Measurements from ENCODE around the gene SLC25A11. TPM values are rescaled to one million over a fixed set of nuclear protein-coding genes. Genes with fewer than 3 reads are reported as not detected.

Gene SLC25A11
- total RNA-seq, 1 donor from 2014 or later, result 72.2 TPM

DNA sequence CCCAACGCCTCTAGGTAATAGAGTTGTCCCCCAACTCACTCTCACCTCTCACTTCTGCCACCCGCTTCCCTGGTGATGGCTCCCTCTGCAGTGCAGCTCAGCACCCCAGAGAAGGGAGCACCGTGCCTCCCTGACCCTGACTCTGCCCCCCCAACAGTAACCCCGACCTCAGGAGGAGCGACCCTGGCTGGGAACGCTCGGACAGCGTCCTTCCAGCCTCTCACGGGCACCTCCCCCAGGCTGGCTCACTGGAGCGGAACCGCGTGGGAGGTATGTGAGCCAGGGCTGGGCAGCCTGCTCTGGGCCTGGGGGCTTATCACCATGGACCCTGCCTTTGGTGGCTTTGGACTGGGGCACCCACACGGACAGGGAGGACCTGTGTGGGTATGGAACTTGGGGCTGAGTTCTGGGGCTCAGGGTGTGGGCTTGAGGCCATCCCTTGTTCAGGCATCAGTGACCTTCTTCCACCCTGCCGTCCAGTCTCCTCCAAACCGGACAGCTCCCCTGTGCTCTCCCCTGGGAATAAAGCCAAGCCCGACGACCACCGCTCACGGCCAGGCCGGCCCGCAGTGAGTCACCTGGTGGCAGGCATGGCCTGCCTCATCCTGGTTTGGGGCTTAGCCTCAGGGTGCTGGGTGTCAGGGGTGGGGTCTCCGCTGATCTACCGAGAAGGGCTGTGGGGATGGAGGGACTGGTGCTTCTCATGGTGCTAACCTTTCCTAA lies 47.2 kb downstream of the SLC25A11 start:
- TF ChIP-seq CTCF (IDR thresholded peaks at IDR 0.05; ENCODE audit: partially characterized antibody, unreplicated experiment), result no peak
- Mint-ChIP-seq H3K9me3 (ENCODE audit: unreplicated experiment) (peaks cover 3% of the 10 kb centered on the region), H3K4me3 (ENCODE audit: unreplicated experiment) (no peak overlapping the region), H3K27ac (ENCODE audit: unreplicated experiment) (no peak overlapping the region), H3K27me3 (ENCODE audit: unreplicated experiment) (peaks cover 7% of the 10 kb centered on the region), H3K36me3 (ENCODE audit: unreplicated experiment) (no peaks in the 10 kb centered on the region), H3K4me1 (ENCODE audit: low read depth, unreplicated experiment) (peaks cover 4% of the 10 kb centered on the region)
- no peak for DNase-seq

GRCh38 chr17:4891411-4892410 lies 48.1 kb downstream of the SLC25A11 start:
- TF ChIP-seq CTCF (IDR thresholded peaks at IDR 0.05; ENCODE audit: partially characterized antibody, unreplicated experiment), result no peak
- Mint-ChIP-seq H3K36me3 (ENCODE audit: unreplicated experiment) (no peaks in the 10 kb centered on the region), H3K27ac (ENCODE audit: unreplicated experiment) (no peak overlapping the region), H3K4me3 (ENCODE audit: unreplicated experiment) (no peak overlapping the region), H3K9me3 (ENCODE audit: unreplicated experiment) (peaks cover 4% of the 10 kb centered on the region), H3K4me1 (ENCODE audit: low read depth, unreplicated experiment) (peaks cover 4% of the 10 kb centered on the region), H3K27me3 (ENCODE audit: unreplicated experiment) (peaks cover 6% of the 10 kb centered on the region)
- no peak for DNase-seq

GRCh38 chr17:4887581-4887980 lies 52.3 kb downstream of the SLC25A11 start:
- H3K27me3 Mint-ChIP-seq (ENCODE audit: unreplicated experiment), result peaks cover 6% of the 10 kb centered on the region
- peaks cover 4% of the 10 kb centered on the region for H3K4me1 Mint-ChIP-seq (ENCODE audit: low read depth, unreplicated experiment)
- DNase-seq, result no peak
- no peak for TF ChIP-seq CTCF (IDR thresholded peaks at IDR 0.05; ENCODE audit: partially characterized antibody, unreplicated experiment)
- peaks cover 3% of the 10 kb centered on the region for H3K9me3 Mint-ChIP-seq (ENCODE audit: unreplicated experiment)
- H3K4me3 Mint-ChIP-seq (ENCODE audit: unreplicated experiment), result no peak overlapping the region
- no peaks in the 10 kb centered on the region for H3K36me3 Mint-ChIP-seq (ENCODE audit: unreplicated experiment)
- H3K27ac Mint-ChIP-seq (ENCODE audit: unreplicated experiment), result no peak overlapping the region

Small RNA genes lying within 50 kb of the gene (microRNA-seq; reads per million reads assigned to microRNA genes)
- gene MIR6864 (ENCODE audit: unreplicated experiment) (0.41 reads per million), gene MIR6865 (ENCODE audit: unreplicated experiment) (1.4 reads per million, percentile 3 among the genes with 10 or more reads in this experiment)

Other genes starting within 250 kb of the SLC25A11 start
- gene PELP1, start 235.9 kb downstream of the SLC25A11 start, total RNA-seq (ENCODE audit: unreplicated experiment), result 63.7 TPM
- gene ARRB2, start 229.4 kb downstream of the SLC25A11 start, total RNA-seq (ENCODE audit: unreplicated experiment), result 106 TPM
- gene MED11, start 208.6 kb downstream of the SLC25A11 start, total RNA-seq (ENCODE audit: unreplicated experiment), result 12.5 TPM
- gene ZMYND15, start 200.2 kb downstream of the SLC25A11 start, total RNA-seq (ENCODE audit: unreplicated experiment), result not detected
- gene CXCL16, start 200.1 kb downstream of the SLC25A11 start, total RNA-seq (ENCODE audit: unreplicated experiment), result not detected
- gene TM4SF5, start 168.2 kb downstream of the SLC25A11 start, total RNA-seq (ENCODE audit: unreplicated experiment), result not detected
- 2.5 TPM for gene VMO1, start 153.7 kb downstream of the SLC25A11 start, total RNA-seq (ENCODE audit: unreplicated experiment)
- gene GLTPD2, start 151.1 kb downstream of the SLC25A11 start, total RNA-seq (ENCODE audit: unreplicated experiment), result not detected
- gene PSMB6, start 143.9 kb downstream of the SLC25A11 start, total RNA-seq (ENCODE audit: unreplicated experiment), result 128 TPM
- 61.4 TPM for gene PLD2, start 132.9 kb downstream of the SLC25A11 start, total RNA-seq (ENCODE audit: unreplicated experiment)
- gene MINK1, start 106.7 kb downstream of the SLC25A11 start, total RNA-seq (ENCODE audit: unreplicated experiment), result 130 TPM
- gene C17orf107, start 40.5 kb downstream of the SLC25A11 start, total RNA-seq (ENCODE audit: unreplicated experiment), result 11.1 TPM
- 0.69 TPM for gene CHRNE, start 36.9 kb downstream of the SLC25A11 start, total RNA-seq (ENCODE audit: unreplicated experiment)
- gene GP1BA, start 7.8 kb downstream of the SLC25A11 start, total RNA-seq (ENCODE audit: unreplicated experiment), result 0.47 TPM
- 96.1 TPM for gene RNF167, start 222 bp upstream of the SLC25A11 start, total RNA-seq (ENCODE audit: unreplicated experiment)
- gene PFN1, start 8.5 kb upstream of the SLC25A11 start, total RNA-seq (ENCODE audit: unreplicated experiment), result 356 TPM
- 62.1 TPM for gene ENO3, start 11.1 kb upstream of the SLC25A11 start, total RNA-seq (ENCODE audit: unreplicated experiment)
- 69.6 TPM for gene SPAG7, start 27.8 kb upstream of the SLC25A11 start, total RNA-seq (ENCODE audit: unreplicated experiment)
- 61.4 TPM for gene CAMTA2, start 47.6 kb upstream of the SLC25A11 start, total RNA-seq (ENCODE audit: unreplicated experiment)
- gene INCA1, start 57.5 kb upstream of the SLC25A11 start, total RNA-seq (ENCODE audit: unreplicated experiment), result 0.44 TPM
- 5.6 TPM for gene KIF1C, start 57.9 kb upstream of the SLC25A11 start, total RNA-seq (ENCODE audit: unreplicated experiment)
- not detected for gene SLC52A1, start 95.4 kb upstream of the SLC25A11 start, total RNA-seq (ENCODE audit: unreplicated experiment)
- gene ZFP3, start 138.4 kb upstream of the SLC25A11 start, total RNA-seq (ENCODE audit: unreplicated experiment), result 4.9 TPM
- gene ZNF232, start 171.8 kb upstream of the SLC25A11 start, total RNA-seq (ENCODE audit: unreplicated experiment), result 44.5 TPM
- gene USP6, start 176.0 kb upstream of the SLC25A11 start, total RNA-seq (ENCODE audit: unreplicated experiment), result 4.7 TPM